GM18498 (cell line): ENCODE results near the gene LRIG1.
"Not testable (repeated sequence)": the region's sequence is repeated elsewhere in the genome, so short reads cannot be mapped to it uniquely, and the experiment has no call there.

Source experiments
- ATAC-seq: cut with Tn5 transposase; IDR thresholded peaks from one replicate; pipeline ENCODE4 v1.9.1; 2021; ENCODE audit warnings: mild to moderate bottlenecking, moderate library complexity; ENCODE audit not compliant: unreplicated experiment

LRIG1 gene

GRCh38 chr3:66425576-66426114 is 75.2 kb downstream of the LRIG1 start:
- no peak for ATAC-seq

GRCh38 chr3:66425032-66425431 is 75.8 kb downstream of the LRIG1 start:
- no peak for ATAC-seq

DNA sequence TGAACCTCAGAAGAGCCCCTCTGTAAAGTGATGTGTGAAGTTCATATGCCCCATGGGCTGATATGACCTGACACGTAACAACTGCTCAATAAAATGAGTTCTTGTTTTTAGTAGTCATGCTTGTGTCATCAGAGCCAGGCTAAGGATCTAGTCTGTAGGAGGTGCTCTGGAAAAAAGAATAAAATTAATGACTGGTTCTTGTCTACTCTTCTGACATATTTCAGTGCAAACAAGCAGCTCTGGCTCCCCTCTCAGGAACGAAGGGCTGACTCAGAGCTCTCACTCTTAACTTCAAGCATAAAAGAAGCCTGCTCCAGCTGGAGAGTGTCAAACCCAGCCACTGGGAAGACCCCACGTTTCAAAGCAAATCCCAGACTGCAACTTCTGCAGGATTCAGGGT is 77.0 kb downstream of the LRIG1 start:
- ATAC-seq: no peak

GRCh38 chr3:66421893-66422292 is 78.9 kb downstream of the LRIG1 start:
- ATAC-seq: not testable (repeated sequence)

- not testable (repeated sequence) for ATAC-seq
Observed at GRCh38 chr3:66421144-66421543, 79.7 kb downstream of the LRIG1 start.

- no peak for ATAC-seq
Observed at GRCh38 chr3:66419036-66419435, 81.8 kb downstream of the LRIG1 start.

GRCh38 chr3:66418475-66418931 is 82.3 kb downstream of the LRIG1 start:
- ATAC-seq: no peak

- ATAC-seq: no peak
Observed at GRCh38 chr3:66416556-66417304, 84.1 kb downstream of the LRIG1 start.

- ATAC-seq: no peak
Observed at GRCh38 chr3:66415867-66416428, 84.9 kb downstream of the LRIG1 start.

GRCh38 chr3:66414846-66415245 is 86.0 kb downstream of the LRIG1 start:
- no peak for ATAC-seq

- no peak for ATAC-seq
Observed at GRCh38 chr3:66413151-66413751, 87.6 kb downstream of the LRIG1 start.

GRCh38 chr3:66411961-66412887 is 88.6 kb downstream of the LRIG1 start:
- ATAC-seq: no peak

DNA sequence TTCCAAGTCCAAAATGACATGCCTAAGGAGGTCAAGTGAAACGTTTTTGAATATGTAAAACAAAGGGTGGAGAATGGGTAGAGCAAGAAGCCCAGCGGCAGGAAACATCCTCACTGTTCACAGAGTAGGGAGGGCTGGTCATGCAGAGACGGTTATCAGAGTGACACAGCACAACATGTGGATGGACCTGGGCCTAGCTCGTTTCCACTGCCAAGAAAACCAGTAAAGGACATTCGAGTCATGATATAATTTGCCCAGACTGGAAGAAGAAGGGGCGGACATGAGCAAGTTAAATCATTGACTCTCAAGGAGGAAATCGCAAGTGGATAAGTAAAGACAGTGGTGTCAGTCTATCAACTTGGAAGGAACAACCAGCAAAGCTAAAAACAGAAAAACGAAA is 89.3 kb downstream of the LRIG1 start:
- ATAC-seq: no peak

DNA sequence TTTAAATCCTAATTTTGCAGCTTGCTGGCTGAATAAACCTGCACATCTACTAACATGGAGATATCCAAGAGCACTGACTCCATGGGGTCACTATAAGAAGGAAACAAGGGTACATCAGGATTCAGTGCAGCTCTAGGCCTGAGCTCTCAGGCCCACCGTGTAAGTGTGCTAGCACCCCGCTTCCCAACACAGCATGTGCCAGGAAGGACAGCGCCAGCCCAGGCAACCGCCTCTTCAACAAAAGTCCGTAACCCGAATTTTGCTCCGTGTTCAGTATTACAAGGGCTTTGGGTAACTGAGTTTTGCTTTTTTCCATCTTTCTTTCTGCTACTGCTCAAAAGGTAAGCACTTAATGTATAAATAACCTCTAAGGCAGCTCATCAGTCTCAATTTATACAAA is 89.8 kb downstream of the LRIG1 start:
- no peak for ATAC-seq

- no peak for ATAC-seq
Observed at GRCh38 chr3:66409771-66410754, 90.8 kb downstream of the LRIG1 start.

DNA sequence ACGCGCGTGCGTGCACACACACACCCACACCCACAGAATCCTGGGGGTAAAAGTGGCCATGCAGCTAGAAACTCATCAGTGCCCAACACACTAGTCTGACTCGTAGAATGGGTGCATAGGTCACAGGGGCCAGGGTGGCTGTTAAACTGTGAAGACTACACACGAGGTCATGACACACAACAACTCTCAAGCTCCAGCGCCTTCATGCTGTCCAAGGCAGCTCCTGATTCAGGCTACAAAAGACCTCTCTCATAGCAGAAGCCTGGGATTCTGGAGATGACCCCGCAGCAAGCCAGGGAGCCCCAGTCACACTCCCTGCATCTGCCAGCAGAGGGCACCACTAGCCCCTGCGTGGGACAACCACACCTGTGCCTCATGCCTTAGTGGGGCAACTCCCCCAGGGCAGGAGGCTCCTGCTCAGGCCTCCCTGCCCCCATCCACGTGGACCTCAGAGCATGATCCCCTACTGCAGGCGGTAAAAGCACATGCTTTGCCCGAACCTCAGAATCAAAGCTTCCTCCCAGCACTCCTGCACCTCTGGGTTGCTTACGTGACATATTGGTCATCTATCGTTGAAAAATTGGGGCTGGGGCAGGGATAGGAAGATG is 93.1 kb downstream of the LRIG1 start:
- ATAC-seq: peak; percentile 85

DNA sequence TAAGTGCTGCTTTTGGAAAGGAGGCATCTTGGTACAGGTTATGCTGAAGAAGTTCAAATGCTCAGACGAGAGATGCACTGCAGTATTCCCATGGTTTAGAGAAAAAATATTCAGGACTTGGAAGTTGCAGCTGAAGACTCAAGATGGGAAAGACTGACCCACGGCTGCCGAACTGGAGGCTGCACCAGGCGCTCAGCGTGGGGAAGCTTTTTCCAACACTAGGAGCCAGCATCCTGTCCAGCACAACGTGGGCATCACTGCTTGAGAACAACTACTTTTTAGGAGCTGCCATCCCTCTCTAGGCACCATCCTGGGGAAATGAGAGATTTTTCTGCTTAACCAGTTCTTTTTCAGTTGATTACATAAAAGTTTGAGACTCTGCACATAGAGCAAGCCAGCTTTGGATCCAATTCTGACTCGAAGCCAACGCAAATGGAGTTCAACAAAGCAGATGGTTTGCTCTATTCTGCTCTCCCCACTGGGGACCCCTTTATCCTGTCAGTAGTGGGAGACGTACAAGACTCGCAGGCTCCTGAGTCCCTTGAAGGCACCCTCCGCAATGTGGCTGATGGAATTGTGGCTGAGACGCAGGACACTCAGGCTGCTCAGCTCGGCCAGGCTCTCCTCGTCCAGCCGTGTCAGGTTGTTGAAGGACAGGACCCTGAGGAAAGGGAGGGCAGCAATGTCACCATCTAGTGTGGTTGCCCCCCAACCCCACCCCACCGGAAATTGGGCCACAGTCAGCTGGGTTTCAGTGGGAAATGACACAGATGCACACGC is 93.8 kb downstream of the LRIG1 start:
- ATAC-seq: no peak

- no peak for ATAC-seq
Observed at GRCh38 chr3:66406163-66406562, 94.7 kb downstream of the LRIG1 start.

- ATAC-seq: no peak
Observed at GRCh38 chr3:66405701-66406091, 95.1 kb downstream of the LRIG1 start.
